Endothelial cell of umbilical vein (primary cell): ENCODE data around the gene FLT4. TPM values are rescaled to one million over a fixed set of nuclear protein-coding genes. Genes with fewer than 3 reads are reported as not detected.

Source experiments
- BruUV-seq: library from RNA; stranded (reverse); fragments of 400-500 nt; replicated peaks from 2 replicates; lab custom pipeline; 2021; lab: Mats Ljungman, UMichigan
- CTCF ChIA-PET: fragments of 300-600, 350-600 bp; sonication (Branson Sonifier 250); formaldehyde crosslinking; loops from one replicate; lab custom pipeline; 2021; ENCODE audit warnings: antibody characterized with exemption, inconsistent platforms; lab: Charles Lee
- POLR2A ChIA-PET: fragments of 300-600, 350-600 bp; sonication (Branson Sonifier 250); formaldehyde crosslinking; loops from one replicate; lab custom pipeline; 2021; ENCODE audit warnings: antibody characterized with exemption, inconsistent platforms; lab: Charles Lee
- DNase-seq: peaks from one replicate; pipeline ENCODE4 v3.0.0-alpha.2; 2011; ENCODE audit warnings: low read depth, low spot score
- FAIRE-seq: peaks from 2 replicates; lab custom pipeline; 2011; peaks lifted over from hg19 to GRCh38; lab: Jason Lieb, UNC
- H2AFZ ChIP-seq: 2 replicates; pipeline ENCODE4 v1.6.0; 2012; ENCODE audit warnings: low read depth, low read length, control low read depth, inconsistent platforms
- H3K27ac ChIP-seq: 2 replicates; pipeline ENCODE4 v1.5.1; 2011; ENCODE audit warnings: low read depth, mild to moderate bottlenecking, control low read depth, low read length, moderate library complexity; ENCODE audit not compliant: insufficient read depth
- H3K27me3 ChIP-seq, 2 experiments: 2 replicates each; pipeline versions ENCODE4 v1.6.0 to v1.6.1; 2011; ENCODE audit warnings: low read length in 2 of 2, mixed read lengths in 1 of 2; ENCODE audit not compliant: control insufficient read depth in 2 of 2, insufficient read depth in 2 of 2
- H3K36me3 ChIP-seq, 2 experiments: 2 replicates in 1 of 2; 3 replicates in 1 of 2; pipeline ENCODE4 v1.5.1; 2011; ENCODE audit warnings: low read length in 2 of 2, mild to moderate bottlenecking in 1 of 2, moderate library complexity in 1 of 2; ENCODE audit not compliant: control insufficient read depth in 2 of 2, insufficient read depth in 2 of 2; ENCODE audit errors: extremely low read depth in 1 of 2
- H3K4me1 ChIP-seq: 3 replicates; pipeline ENCODE4 v1.5.1; 2011; ENCODE audit warnings: mild to moderate bottlenecking, low read length; ENCODE audit not compliant: control insufficient read depth, insufficient read depth; ENCODE audit errors: extremely low read depth
- H3K4me2 ChIP-seq: 2 replicates; pipeline ENCODE4 v1.6.1; 2011; ENCODE audit warnings: low read length, control low read depth, mixed read lengths; ENCODE audit not compliant: insufficient read depth
- H3K4me3 ChIP-seq, 3 experiments: fragments of 200-600 bp in 1 of 3; sonication (generic), shearing (Covaris generic) in 1 of 3; replicated peaks in 1 of 3; 2 replicates each; pipeline ENCODE4 v1.5.1; 2011 to 2016; ENCODE audit warnings: control low read depth in 3 of 3, low read length in 3 of 3, mild to moderate bottlenecking in 2 of 3, inconsistent platforms in 1 of 3, low read depth in 1 of 3, moderate library complexity in 1 of 3; ENCODE audit not compliant: insufficient read depth in 1 of 3
- H3K79me2 ChIP-seq: 2 replicates; pipeline ENCODE4 v1.6.0; 2012; ENCODE audit warnings: low read length, inconsistent platforms; ENCODE audit not compliant: control insufficient read depth, insufficient read depth
- H3K9ac ChIP-seq: replicated peaks from 2 replicates; pipeline ENCODE3; 2011; ENCODE audit warnings: low read length, control low read depth; ENCODE audit not compliant: insufficient read depth; ENCODE audit errors: extremely low read depth
- H3K9me1 ChIP-seq: replicated peaks from 3 replicates; pipeline ENCODE4 v1.6.0; 2011; ENCODE audit warnings: mild to moderate bottlenecking, low read length; ENCODE audit not compliant: control insufficient read depth, insufficient read depth; ENCODE audit errors: extremely low read depth
- H3K9me3 ChIP-seq: replicated peaks from 2 replicates; pipeline ENCODE4 v1.5.1; 2012; ENCODE audit warnings: low read length, inconsistent platforms; ENCODE audit not compliant: control insufficient read depth, insufficient read depth
- H4K20me1 ChIP-seq: replicated peaks from 2 replicates; pipeline ENCODE3; 2011; ENCODE audit warnings: mild to moderate bottlenecking, low read length; ENCODE audit not compliant: control insufficient read depth, insufficient read depth; ENCODE audit errors: extremely low read depth
- EZH2 ChIP-seq: IDR thresholded peaks from 2 replicates; pipeline ENCODE4 v1.6.1; 2012; ENCODE audit warnings: borderline replicate concordance, low read depth, mild to moderate bottlenecking, moderate library complexity, low read length, inconsistent platforms; ENCODE audit not compliant: severe bottlenecking
- FOS ChIP-seq: IDR thresholded peaks from 2 replicates; pipeline ENCODE4 v1.6.1; 2011; ENCODE audit warnings: mild to moderate bottlenecking, low read length, moderate library complexity, borderline replicate concordance; ENCODE audit not compliant: insufficient read depth
- GATA2 ChIP-seq: IDR thresholded peaks from 2 replicates; pipeline ENCODE4 v1.7.0; 2011; ENCODE audit warnings: low read depth, mild to moderate bottlenecking, moderate library complexity, mixed read lengths, low read length; ENCODE audit not compliant: insufficient read length, insufficient read depth
- JUN ChIP-seq: IDR thresholded peaks from 2 replicates; pipeline ENCODE4 v1.6.1; 2011; ENCODE audit warnings: borderline replicate concordance, low read depth; ENCODE audit not compliant: insufficient read length, insufficient read depth
- MYC ChIP-seq: IDR thresholded peaks from one replicate; pipeline ENCODE4 v1.6.1; 2011; ENCODE audit warnings: mild to moderate bottlenecking, low read depth, low read length
- POLR2A ChIP-seq: IDR thresholded peaks from 2 replicates; pipeline ENCODE4 v1.6.1; 2012; ENCODE audit warnings: low read depth, mild to moderate bottlenecking, control low read depth, low read length
- POLR2AphosphoS5 ChIP-seq: IDR thresholded peaks from 2 replicates; pipeline ENCODE4 v1.6.1; 2012; ENCODE audit warnings: low read depth, mild to moderate bottlenecking, control low read depth, low read length, moderate library complexity; ENCODE audit not compliant: insufficient read depth
- dilution Hi-C: fragments of 300-500 bp; cut with MboI; formaldehyde crosslinking; loops from one replicate; pipeline ENCODE4 v1.15.0; 2019; ENCODE audit warnings: low sequenced_read_pairs; ENCODE audit not compliant: extremely low pct_ligation_motif_present
- intact Hi-C: fragments of 100-400 bp; cut with micrococcal nuclease; formaldehyde crosslinking; loops from one replicate; pipeline ENCODE4 v1.10.0; 2022
- polyA plus RNA-seq, 4 experiments: library from polyadenylated mRNA; depleted of rRNA in 3 of 4; stranded (reverse) in 3 of 4; unstranded in 1 of 4; fragments of >200 nt; gene quantifications; 2 replicates each; pipeline versions ENCODE4 v1.2.1 to v1.2.3, GENCODE V29; 2011 to 2012; ENCODE audit warnings: missing spikeins in 1 of 4
- total RNA-seq: library from RNA; stranded (reverse); gene quantifications from 2 replicates; pipeline ENCODE4 v1.2.3, GENCODE V29; 2021
- TF ChIP-seq, protein P1 (sequence below): IDR thresholded peaks from 2 replicates; pipeline ENCODE4 v1.6.1; 2011; ENCODE audit not compliant: insufficient read depth, insufficient read length
- TF ChIP-seq, protein P2 (sequence below), 2 donors: IDR thresholded peaks; 1 replicate in 1 of 2; 2 replicates in 1 of 2; pipeline ENCODE4 v1.5.1; 2011; ENCODE audit warnings: low read length in 2 of 2, mild to moderate bottlenecking in 2 of 2, moderate library complexity in 2 of 2, control low read depth in 1 of 2, inconsistent platforms in 1 of 2, low read depth in 1 of 2; ENCODE audit not compliant: insufficient read depth in 1 of 2; ENCODE audit errors: extremely low read depth in 1 of 2

FLT4 gene
- total and polyA plus RNA-seq, 2 donors (not counting 3 experiments of a cell fraction or from before 2014, with no cell fraction given): 44.4 to 71.5 TPM

DNA sequence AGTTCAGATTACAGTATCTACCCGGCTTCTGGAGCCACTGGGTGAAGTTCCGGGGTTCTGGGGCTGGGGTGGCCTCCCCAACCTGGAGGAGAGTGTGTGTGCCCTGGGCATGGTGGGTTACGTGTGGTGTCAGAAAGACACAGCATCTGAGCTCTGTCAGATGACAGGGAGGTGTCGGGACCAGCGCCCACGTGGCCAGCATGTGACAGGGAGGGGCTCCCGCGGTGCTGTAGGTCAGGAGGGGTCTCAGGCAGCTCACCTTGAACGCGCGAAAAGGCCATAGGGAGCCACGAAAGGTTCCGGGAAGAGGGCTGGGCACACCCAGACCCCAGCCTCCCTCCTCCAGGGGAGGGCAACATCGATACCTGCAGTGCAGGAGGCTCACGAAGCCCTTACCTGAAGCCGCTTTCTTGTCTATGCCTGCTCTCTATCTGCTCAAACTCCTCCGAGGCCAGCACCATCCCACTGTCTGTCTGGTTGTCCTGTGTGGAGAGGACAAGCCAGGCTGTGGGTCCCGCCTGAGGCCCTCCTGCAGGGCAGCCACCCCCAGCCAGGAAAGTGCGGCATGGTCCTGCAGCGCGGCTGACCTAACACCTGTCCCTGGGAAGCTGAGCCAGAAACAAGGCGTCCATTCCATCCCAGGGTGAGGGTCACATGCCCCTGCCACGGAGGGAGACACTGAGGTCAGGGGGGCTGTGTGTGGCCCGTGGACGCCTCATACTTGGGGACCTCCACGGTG lies 40.7 kb downstream of the FLT4 start:
- Histone ChIP-seq H3K9me3 (no peaks in the 10 kb centered on the region), H3K4me2 (no peak overlapping the region), H3K9ac (no peak overlapping the region), H3K27me3 (no peaks in the 10 kb centered on the region), H2AFZ (no peak overlapping the region), H3K4me1 (no peaks in the 10 kb centered on the region), H4K20me1 (no peaks in the 10 kb centered on the region), H3K79me2 (no peaks in the 10 kb centered on the region), H3K9me1 (no peaks in the 10 kb centered on the region), H3K36me3 (peaks cover 0 to 2% of the 10 kb centered on the region in 2 experiments), H3K27ac (no peak overlapping the region), H3K4me3 (no peak overlapping the region)
- intact Hi-C loops: no loop called here
- CTCF ChIA-PET: no interaction called here
- no peak for TF ChIP-seq POLR2A
- TF ChIP-seq GATA2: no peak
- TF ChIP-seq, protein P1, sequence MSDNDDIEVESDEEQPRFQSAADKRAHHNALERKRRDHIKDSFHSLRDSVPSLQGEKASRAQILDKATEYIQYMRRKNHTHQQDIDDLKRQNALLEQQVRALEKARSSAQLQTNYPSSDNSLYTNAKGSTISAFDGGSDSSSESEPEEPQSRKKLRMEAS: no peak
- no peak for TF ChIP-seq POLR2AphosphoS5
- no peak for TF ChIP-seq EZH2
- no TSS peak for BruUV-seq
- POLR2A ChIA-PET: no interaction called here
- dilution Hi-C loops: no loop called here
- FAIRE-seq: no peak
- DNase-seq: no peak

DNA sequence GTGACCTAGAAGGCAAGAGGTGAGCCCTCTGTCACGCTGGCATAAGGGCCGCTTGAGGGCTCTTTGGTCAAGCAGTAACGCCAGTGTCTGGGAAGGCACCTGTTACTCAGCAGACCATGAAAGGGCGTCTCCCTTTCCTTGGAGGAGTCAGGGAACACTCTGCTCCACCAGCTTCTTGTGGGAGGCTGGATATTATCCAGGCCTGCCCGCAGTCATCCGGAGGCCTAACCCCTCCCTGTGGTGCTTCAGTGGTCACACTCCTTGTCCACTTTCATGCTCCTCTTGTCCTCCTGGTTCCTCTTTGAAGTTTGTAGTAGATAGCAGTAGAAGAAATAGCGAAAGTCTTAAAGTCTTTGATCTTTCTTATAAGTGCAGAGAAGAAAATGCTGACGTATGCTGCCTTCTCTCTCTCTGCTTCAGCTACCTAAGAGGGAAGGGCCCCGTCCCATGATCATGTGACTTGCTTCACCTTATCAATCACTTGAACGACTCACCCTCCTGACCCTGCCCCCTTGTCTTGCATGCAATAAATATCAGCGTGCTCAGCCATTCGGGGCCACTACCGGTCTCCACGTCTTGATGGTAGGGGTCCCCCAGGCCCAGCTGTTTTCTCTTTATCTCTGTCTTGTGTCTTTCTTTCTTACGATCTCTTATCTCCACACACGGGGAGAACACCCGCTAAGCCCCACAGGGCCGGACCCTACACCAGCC lies 41.4 kb downstream of the FLT4 start:
- peaks cover 0 to 2% of the 10 kb centered on the region in 2 experiments for H3K36me3 ChIP-seq
- TSS peak; percentile 57 for BruUV-seq
- no peaks in the 10 kb centered on the region for H3K79me2 ChIP-seq
- no peaks in the 10 kb centered on the region for H4K20me1 ChIP-seq
- no peaks in the 10 kb centered on the region for H3K9me3 ChIP-seq
- CTCF ChIA-PET: no interaction called here
- DNase-seq (no peak), FAIRE-seq (no peak)
- dilution Hi-C loops (no loop called here), intact Hi-C loops (loop anchor here (2.0 kb wide), 2 partner anchors 113 to 315 kb away; partner anchors contain the start of genes CNOT6 and MAPK9)
- TF ChIP-seq JUN (no peak), EZH2 (no peak), GATA2 (no peak), FOS (no peak), POLR2AphosphoS5 (no peak), MYC (no peak), POLR2A (no peak)
- TF ChIP-seq, protein P2, sequence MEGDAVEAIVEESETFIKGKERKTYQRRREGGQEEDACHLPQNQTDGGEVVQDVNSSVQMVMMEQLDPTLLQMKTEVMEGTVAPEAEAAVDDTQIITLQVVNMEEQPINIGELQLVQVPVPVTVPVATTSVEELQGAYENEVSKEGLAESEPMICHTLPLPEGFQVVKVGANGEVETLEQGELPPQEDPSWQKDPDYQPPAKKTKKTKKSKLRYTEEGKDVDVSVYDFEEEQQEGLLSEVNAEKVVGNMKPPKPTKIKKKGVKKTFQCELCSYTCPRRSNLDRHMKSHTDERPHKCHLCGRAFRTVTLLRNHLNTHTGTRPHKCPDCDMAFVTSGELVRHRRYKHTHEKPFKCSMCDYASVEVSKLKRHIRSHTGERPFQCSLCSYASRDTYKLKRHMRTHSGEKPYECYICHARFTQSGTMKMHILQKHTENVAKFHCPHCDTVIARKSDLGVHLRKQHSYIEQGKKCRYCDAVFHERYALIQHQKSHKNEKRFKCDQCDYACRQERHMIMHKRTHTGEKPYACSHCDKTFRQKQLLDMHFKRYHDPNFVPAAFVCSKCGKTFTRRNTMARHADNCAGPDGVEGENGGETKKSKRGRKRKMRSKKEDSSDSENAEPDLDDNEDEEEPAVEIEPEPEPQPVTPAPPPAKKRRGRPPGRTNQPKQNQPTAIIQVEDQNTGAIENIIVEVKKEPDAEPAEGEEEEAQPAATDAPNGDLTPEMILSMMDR (IDR thresholded peaks at IDR 0.05; ENCODE audit: extremely low read depth in 1 of 2, insufficient read depth in 1 of 2, low read depth in 1 of 2, low read length in 2 of 2): no peak
- TF ChIP-seq, protein P1: no peak
- H3K9ac ChIP-seq: no peak overlapping the region
- no peak overlapping the region for H3K27ac ChIP-seq
- POLR2A ChIA-PET: no interaction called here
- no peak overlapping the region for H3K4me2 ChIP-seq
- H3K4me1 ChIP-seq: peaks cover under 1% of the 10 kb centered on the region
- no peaks in the 10 kb centered on the region for H3K27me3 ChIP-seq
- no peak overlapping the region for H2AFZ ChIP-seq
- H3K9me1 ChIP-seq: no peaks in the 10 kb centered on the region
- H3K4me3 ChIP-seq: no peak overlapping the region
